G401 (cell line): ENCODE results near the gene LRRC46. TPM values are rescaled to one million over a fixed set of nuclear protein-coding genes. Genes with fewer than 3 reads are reported as not detected.

Experiments used
- DNase-seq: peaks from one replicate; pipeline ENCODE4 v3.0.0-alpha.2; 2015; ENCODE audit warnings: low spot score
- in situ Hi-C: cut with HindIII; loops from 2 replicates; pipeline ENCODE4 v1.10.0; 2016; ENCODE audit warnings: low sequenced_read_pairs, mixed read lengths
- total RNA-seq: library from RNA; depleted of rRNA; stranded (reverse); fragments of >200 nt; shearing (Covaris generic); gene quantifications from 2 replicates; pipeline ENCODE4 v1.2.3, GENCODE V29; 2014; rRNA removed

LRRC46 gene
- 0.12 TPM in 1 of 2 replicates, not detected in the other for total RNA-seq

DNA sequence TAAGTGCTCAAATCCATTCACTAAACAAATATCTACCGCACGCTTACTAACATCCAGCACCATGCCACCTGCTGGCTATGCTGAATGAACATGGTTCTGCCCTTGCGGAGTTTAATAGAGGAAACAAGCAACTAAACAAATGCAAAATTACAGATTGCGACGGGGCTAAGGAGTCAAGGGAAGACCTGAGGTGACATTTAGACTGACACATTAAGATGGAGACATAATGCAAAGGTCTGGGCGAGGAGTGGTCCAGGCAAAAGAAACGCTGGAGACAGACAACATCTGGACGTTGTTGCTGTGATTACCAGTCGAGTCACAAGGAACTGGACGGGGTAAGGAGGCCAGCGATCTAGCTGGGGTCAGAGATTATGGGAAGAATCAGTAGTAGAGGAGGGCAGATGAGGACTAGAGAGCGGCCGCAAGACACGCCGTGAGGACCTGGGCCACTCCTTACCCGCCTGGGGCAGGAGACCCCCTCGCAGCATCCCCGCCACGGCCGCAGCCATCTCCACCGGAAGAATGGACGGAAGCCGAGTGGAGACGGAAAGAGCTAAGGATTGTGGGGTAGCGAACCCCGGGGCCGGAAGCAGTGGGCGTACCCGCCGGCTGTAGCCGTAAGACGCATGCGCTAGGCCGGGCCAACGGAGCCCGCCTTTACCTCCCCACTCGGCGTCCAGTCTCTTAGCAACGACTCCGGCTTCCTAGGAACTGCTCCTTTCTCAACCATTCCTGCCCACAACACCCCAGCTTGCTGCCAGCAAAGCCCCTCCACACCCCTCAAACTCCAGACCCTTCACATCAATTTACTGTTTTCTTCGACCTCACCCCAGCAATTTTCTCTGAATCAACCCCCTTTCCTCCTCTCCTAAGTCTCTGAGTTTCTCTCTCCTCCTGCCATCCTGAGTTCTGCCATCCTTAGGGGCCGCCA lies at the start of gene LRRC46, which contains the start of gene MRPL10:
LRRC46 (plus strand) TSS at position 668 of the 931 bp plus-strand sequence. CDS start 320 bp downstream, outside the sequence.
MRPL10 (minus strand) TSS at position 539 of the 931 bp plus-strand sequence; CDS start at position 509, 30 bp downstream.
- peak; percentile 91 for DNase-seq
- in situ Hi-C loops = no loop called here

DNA sequence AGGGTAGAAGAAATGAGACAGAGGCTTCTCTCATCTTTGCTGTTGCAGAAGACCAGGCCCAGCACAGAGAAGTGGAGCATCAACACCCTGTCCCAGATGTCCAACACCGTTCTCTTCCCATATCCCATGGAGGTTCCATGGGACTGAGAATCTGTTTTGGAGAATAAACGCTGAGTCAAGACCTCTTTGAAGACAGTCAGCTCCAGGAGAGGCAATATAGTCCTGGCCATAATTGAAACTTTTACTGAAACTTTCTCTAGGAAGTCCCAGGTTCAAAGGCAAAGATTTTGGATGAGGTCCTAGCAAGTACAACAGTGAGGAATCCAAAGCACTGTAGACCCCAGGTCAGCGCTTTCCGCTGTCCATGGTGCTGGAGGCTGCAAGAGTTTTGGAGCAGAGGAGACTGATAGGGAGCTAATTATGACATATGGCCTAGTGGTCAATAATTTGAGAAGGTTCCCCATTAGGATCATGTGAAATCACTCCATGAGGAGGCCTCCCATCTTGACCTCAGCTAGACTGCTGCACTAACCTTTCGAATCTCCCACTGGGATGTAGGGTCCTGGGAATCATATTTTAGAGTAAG lies 45.8 kb upstream of the LRRC46 start:
- DNase-seq = no peak
- in situ Hi-C loops = no loop called here

DNA sequence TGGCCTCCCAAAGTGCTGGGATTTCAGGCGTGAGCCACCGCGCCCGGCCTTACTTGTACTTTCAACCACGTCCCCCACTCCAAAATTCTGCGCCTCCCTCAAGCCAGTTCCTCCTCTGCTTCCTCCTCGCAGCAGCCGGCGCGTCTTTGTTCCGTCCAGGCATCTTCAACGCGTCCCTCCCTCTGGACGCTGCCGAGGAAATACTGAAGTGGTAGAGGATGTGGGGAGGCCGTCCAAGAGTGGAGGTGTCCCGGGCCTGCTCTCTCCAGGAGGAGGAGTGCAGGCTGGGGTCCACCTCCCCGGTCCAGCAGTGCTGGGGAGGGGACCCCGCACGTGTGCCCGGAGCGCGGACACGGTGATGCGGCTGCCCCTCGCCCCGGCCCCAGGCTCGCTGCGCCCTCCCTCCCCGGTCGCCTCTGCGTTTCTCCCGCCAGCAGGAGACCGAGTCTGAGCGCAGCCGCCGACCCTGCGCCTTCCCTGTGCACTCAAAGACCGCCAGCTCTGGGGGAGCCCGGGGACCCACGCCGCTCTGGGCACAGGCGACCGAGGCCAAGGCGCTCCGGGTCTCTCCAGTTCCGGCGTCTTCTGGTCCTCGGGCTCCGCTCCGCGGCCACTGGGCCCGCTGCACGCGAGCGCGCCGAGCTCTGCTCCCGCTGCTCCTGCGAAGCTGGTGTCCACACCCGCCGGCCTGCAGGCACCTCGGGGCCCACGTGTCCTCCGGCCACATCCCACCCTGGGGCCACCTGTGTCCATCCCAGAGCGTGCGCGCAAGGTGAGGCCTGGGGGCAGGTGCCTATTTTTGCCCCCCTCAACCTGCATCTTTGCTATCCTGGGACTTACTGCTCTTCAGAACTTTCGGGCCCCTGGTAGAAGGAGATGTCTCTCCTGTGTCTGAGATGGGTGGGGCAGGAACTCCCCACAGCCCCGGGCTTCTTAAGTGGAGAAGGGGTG lies 41.6 kb upstream of the LRRC46 start:
- in situ Hi-C loops = no loop called here
- peak; percentile 12 for DNase-seq

- in situ Hi-C loops = no loop called here
- DNase-seq = no peak
Measured at GRCh38 chr17:47791025-47791424, 40.4 kb upstream of the LRRC46 start.

DNA sequence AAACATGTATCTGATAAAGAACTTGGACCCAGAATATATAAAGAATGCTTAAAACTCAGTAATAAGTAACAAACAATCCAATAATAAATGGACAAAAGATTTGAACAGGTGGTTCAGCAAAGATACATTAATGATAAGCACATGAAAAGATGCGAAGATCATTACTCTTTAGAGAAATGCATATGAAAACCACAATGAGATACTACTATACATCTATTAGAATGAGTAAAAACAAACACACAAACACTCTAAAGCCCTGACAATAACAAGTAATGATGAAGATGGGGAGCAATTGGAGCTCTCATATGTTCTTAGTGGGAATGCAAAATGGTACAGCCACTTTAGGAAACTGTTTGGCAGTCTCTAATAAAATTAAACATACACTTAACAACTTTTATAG lies 39.0 kb upstream of the LRRC46 start:
- in situ Hi-C loops = no loop called here
- no peak for DNase-seq

DNA sequence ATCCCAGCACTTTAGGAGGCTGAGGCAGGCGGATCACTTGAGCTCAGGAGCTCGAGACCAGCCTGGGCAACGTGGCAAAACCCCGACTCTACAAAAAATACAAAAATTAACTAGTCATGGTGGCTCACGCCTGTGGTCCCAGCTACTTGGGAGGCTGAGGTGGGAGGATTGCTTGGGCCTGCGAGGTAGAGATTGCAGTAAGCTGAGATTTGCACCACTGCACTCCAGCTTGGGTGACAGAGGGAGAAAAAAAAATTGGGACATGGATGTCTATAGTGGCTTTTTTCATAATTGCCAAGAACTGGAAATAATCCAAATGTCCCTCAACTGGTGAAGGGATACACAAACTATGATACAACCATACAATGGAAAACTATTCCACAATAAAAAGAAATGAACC lies 38.5 kb upstream of the LRRC46 start:
- in situ Hi-C loops = no loop called here

GRCh38 chr17:47797797-47798196 lies 33.7 kb upstream of the LRRC46 start:
- in situ Hi-C loops = no loop called here
- no peak for DNase-seq

More for the DNA sequence above, 38.5 kb upstream of the LRRC46 start:
- no peak for DNase-seq

DNA sequence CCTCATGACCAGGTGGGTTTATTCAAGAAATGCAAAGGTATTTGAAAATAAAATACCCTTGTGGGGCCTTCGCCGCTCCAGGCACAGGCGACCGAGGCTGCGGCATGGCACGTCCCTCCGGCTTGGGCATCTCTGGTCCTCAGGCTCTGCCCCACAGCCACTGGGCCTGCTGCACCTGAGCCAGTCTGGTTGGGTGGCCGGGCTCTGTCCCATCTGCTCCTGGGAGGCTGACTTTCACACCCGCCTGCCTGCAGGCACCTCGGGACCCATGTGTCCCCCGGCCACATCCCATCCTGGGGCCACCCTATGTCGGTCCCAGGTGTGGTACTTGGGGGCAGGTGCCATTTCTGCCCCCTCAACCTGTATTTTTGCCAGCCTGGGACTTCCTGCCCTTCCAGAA lies 30.8 kb upstream of the LRRC46 start:
- in situ Hi-C loops = no loop called here
- no peak for DNase-seq

- in situ Hi-C loops = no loop called here
- DNase-seq = no peak
Measured at GRCh38 chr17:47801176-47801765, 30.2 kb upstream of the LRRC46 start.

DNA sequence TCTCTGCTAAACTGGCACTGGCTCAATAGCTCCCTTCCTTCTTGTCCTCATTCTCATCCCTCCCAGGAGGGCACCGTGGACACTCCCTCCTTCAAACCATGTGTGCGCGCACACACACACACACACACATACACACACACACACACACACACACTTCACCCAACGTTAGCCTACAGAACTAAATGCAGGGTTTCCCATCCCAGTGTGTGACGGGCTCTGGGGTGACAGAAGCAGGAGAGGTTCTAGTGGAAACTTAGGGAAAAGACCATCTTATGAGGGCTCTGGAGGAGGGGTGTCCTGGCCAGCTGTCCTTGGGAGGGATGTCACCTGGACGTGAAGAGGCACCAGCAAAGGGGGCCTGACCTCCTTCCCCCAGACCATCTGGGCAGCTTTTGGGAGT lies 29.6 kb upstream of the LRRC46 start:
- no peak for DNase-seq
- in situ Hi-C loops = no loop called here

GRCh38 chr17:47802341-47803022 lies 29.0 kb upstream of the LRRC46 start:
- in situ Hi-C loops = no loop called here
- peak; percentile 72 for DNase-seq

DNA sequence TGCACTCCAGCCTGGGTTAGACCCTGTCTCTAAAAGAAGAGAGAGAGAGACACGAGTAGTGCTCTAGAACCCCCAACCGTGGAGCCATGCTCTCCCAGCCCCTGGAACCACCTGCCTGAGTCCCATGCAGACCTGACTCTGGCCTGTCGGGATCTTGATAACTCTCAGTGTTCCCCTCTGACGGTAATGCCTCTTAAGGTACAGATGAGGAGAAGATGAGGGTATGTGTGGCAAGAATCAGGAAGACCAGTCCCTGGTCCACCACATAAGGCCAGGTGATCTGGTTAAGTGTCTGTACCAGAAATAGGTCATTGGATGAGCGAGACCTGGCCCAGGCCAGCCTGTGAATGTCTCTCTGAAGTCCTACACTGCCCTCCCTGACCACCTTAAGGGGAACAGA lies 28.3 kb upstream of the LRRC46 start:
- no peak for DNase-seq
- in situ Hi-C loops = no loop called here

GRCh38 chr17:47803751-47804150 lies 27.7 kb upstream of the LRRC46 start:
- DNase-seq = no peak
- in situ Hi-C loops = no loop called here

DNA sequence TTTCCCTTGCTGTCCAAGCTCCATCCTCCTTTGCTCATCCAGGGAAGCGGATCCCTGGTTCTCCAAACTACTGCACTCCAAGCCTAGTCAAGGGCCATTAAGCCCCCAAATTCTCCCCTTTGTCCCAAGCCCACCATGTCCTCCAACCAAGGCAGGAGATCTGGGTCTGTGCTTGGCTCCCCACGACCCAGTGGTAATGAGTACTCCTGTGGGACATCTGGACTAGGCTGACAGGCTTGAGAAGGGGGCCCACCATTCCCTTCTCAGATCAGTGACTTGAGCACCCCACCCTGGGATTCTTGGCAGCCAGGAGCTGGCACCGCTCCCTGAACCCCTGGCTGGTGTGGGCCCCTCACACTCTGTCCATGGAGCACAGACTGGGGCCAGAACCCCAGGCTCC lies 27.0 kb upstream of the LRRC46 start:
- in situ Hi-C loops = no loop called here
- no peak for DNase-seq

GRCh38 chr17:47806026-47806912 lies 25.2 kb upstream of the LRRC46 start:
- DNase-seq = no peak
- in situ Hi-C loops = no loop called here

GRCh38 chr17:47806913-47807255 lies 24.6 kb upstream of the LRRC46 start:
- peak; percentile 12 for DNase-seq
- in situ Hi-C loops = no loop called here

DNA sequence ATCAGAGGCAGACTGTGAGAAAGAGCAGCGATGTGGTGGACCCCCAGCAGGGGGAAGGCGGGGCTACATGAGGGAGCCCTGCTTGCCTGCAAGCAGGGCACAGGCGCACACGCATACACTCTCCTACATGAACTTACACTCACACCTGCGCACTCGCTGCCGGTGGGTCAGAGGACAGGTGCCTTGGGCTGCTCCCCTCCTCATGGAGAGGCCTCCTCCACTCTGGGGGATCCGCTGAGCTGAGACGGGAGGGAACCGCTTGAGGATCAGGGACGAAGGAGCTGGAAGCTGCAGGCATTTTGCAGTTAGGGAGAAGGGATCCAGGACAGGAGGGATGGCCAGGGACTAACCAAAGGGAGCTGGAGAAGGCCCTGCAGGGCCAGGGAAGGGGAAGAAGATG lies 24.0 kb upstream of the LRRC46 start:
- no peak for DNase-seq
- in situ Hi-C loops = no loop called here
